OCI-LY7 (cell line): ENCODE measurements around the gene ATP12A. TPM values are rescaled to one million over a fixed set of nuclear protein-coding genes. Genes with fewer than 3 reads are reported as not detected.

Experiments used
- BruUV-seq: library from RNA; stranded (reverse); fragments of 400-500 nt; replicated peaks from 2 replicates; lab custom pipeline; 2021; lab: Mats Ljungman, UMichigan
- CTCF ChIA-PET: fragments of 300-600 bp; sonication (Branson Sonifier 250); formaldehyde crosslinking; loops from one replicate; lab custom pipeline; 2022; ENCODE audit warnings: antibody characterized with exemption; ENCODE audit not compliant: unreplicated experiment; lab: Charles Lee
- POLR2A ChIA-PET: fragments of 300-600 bp; sonication (Branson Sonifier 250); formaldehyde crosslinking; loops from one replicate; lab custom pipeline; 2022; ENCODE audit warnings: antibody characterized with exemption; lab: Charles Lee
- DNase-seq: peaks from one replicate; pipeline ENCODE4 v3.0.0-alpha.2; 2015; ENCODE audit warnings: low spot score
- H2AFZ ChIP-seq: fragments of 200-600 bp; sonication (generic), shearing (Covaris generic); 2 replicates; pipeline ENCODE4 v1.6.1; 2014; ENCODE audit warnings: mild to moderate bottlenecking, antibody characterized with exemption, low read length, moderate library complexity
- H3K27ac ChIP-seq: fragments of 200-600 bp; sonication (generic); 2 replicates; pipeline ENCODE4 v1.5.1; 2014; ENCODE audit warnings: mixed run types, low read depth, mild to moderate bottlenecking, moderate library complexity, low read length, inconsistent platforms; ENCODE audit not compliant: poor library complexity, severe bottlenecking
- H3K36me3 ChIP-seq: fragments of 200-600 bp; sonication (generic); 2 replicates; pipeline ENCODE4 v1.6.1; 2014; ENCODE audit warnings: mild to moderate bottlenecking, antibody characterized with exemption, low read length, moderate library complexity, mixed read lengths; ENCODE audit not compliant: insufficient read depth
- H3K4me1 ChIP-seq: fragments of 200-600 bp; sonication (generic); 2 replicates; pipeline ENCODE4 v1.5.1; 2014; ENCODE audit warnings: mild to moderate bottlenecking, low read length; ENCODE audit not compliant: insufficient read depth, poor library complexity, severe bottlenecking
- H3K4me2 ChIP-seq: fragments of 200-600 bp; sonication (generic); 2 replicates; pipeline ENCODE4 v1.6.1; 2014; ENCODE audit warnings: mild to moderate bottlenecking, low read length
- H3K4me3 ChIP-seq: fragments of 200-600 bp; sonication (generic); 2 replicates; pipeline ENCODE4 v1.5.1; 2014; ENCODE audit warnings: mild to moderate bottlenecking, low read depth, low read length; ENCODE audit not compliant: poor library complexity, severe bottlenecking
- H3K79me2 ChIP-seq: fragments of 200-600 bp; sonication (generic); 2 replicates; pipeline ENCODE4 v1.6.1; 2016; ENCODE audit warnings: low read depth, mild to moderate bottlenecking, low read length, moderate library complexity, mixed read lengths; ENCODE audit not compliant: insufficient read depth
- H3K9me2 ChIP-seq: fragments of 200-600 bp; sonication (generic); 2 replicates; pipeline ENCODE4 v1.6.1; 2016; ENCODE audit warnings: mild to moderate bottlenecking, low read length, mixed read lengths; ENCODE audit not compliant: insufficient read depth
- H3K9me3 ChIP-seq: fragments of 200-600 bp; sonication (generic); 2 replicates; pipeline ENCODE4 v1.6.1; 2014; ENCODE audit warnings: mild to moderate bottlenecking, mixed run types, low read length, mixed read lengths
- H4K20me1 ChIP-seq: fragments of 200-600 bp; sonication (generic); 2 replicates; pipeline ENCODE4 v1.6.1; 2014; ENCODE audit warnings: mild to moderate bottlenecking, antibody characterized with exemption, low read length, moderate library complexity, mixed read lengths; ENCODE audit not compliant: insufficient read depth
- EZH2phosphoT487 ChIP-seq: fragments of 200-600 bp; sonication (generic); IDR thresholded peaks from 2 replicates; pipeline ENCODE4 v1.6.1; 2018; ENCODE audit warnings: low read depth, borderline replicate concordance, mild to moderate bottlenecking, mixed run types, antibody characterized with exemption, low read length, moderate library complexity, mixed read lengths
- intact Hi-C: fragments of 100-400 bp; cut with micrococcal nuclease; formaldehyde crosslinking; loops from one replicate; pipeline ENCODE4 v1.10.0; 2022; ENCODE audit not compliant: unreplicated experiment
- total RNA-seq, 2 experiments: library from RNA; depleted of rRNA in 1 of 2; stranded (reverse); fragments of >200 nt in 1 of 2; shearing (Covaris generic) in 1 of 2; gene quantifications; 2 replicates each; pipeline ENCODE4 v1.2.3, GENCODE V29; 2014 to 2022
- TF ChIP-seq, protein P1 (sequence below): fragments of 200-600 bp; sonication (generic); conservative IDR thresholded peaks from 2 replicates; pipeline ENCODE4 v1.5.1; 2014; ENCODE audit warnings: mild to moderate bottlenecking, antibody characterized with exemption, low read length, moderate library complexity, mixed read lengths

The ATP12A gene
- total RNA-seq, 2 experiments from 2014 or later = not detected

GRCh38 chr13:24675806-24676570 lies 4.2 kb upstream of the ATP12A start:
- POLR2A ChIA-PET = interaction anchor here (0.7 kb wide), 1 partner anchor 64 kb away, joined by 3 read pairs; no protein-coding TSS in a partner anchor
- intact Hi-C loops = no loop called here
- H3K79me2 ChIP-seq = no peaks in the 10 kb centered on the region
- DNase-seq = no peak
- no peak overlapping the region for H2AFZ ChIP-seq
- H3K4me3 ChIP-seq = no peak overlapping the region
- H3K9me3 ChIP-seq = no peaks in the 10 kb centered on the region
- TF ChIP-seq, protein P1, sequence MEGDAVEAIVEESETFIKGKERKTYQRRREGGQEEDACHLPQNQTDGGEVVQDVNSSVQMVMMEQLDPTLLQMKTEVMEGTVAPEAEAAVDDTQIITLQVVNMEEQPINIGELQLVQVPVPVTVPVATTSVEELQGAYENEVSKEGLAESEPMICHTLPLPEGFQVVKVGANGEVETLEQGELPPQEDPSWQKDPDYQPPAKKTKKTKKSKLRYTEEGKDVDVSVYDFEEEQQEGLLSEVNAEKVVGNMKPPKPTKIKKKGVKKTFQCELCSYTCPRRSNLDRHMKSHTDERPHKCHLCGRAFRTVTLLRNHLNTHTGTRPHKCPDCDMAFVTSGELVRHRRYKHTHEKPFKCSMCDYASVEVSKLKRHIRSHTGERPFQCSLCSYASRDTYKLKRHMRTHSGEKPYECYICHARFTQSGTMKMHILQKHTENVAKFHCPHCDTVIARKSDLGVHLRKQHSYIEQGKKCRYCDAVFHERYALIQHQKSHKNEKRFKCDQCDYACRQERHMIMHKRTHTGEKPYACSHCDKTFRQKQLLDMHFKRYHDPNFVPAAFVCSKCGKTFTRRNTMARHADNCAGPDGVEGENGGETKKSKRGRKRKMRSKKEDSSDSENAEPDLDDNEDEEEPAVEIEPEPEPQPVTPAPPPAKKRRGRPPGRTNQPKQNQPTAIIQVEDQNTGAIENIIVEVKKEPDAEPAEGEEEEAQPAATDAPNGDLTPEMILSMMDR = no peak
- TF ChIP-seq EZH2phosphoT487 = no peak
- no peaks in the 10 kb centered on the region for H3K9me2 ChIP-seq
- CTCF ChIA-PET = interaction anchor here (0.6 kb wide), 2 partner anchors 41 to 538 kb away, joined by 3 to 6 read pairs; no protein-coding TSS in a partner anchor
- no peak overlapping the region for H3K27ac ChIP-seq
- no peaks in the 10 kb centered on the region for H4K20me1 ChIP-seq
- H3K4me2 ChIP-seq = no peak overlapping the region
- no TSS peak for BruUV-seq
- peaks cover 20% of the 10 kb centered on the region for H3K4me1 ChIP-seq
- no peaks in the 10 kb centered on the region for H3K36me3 ChIP-seq

- POLR2A ChIA-PET = interaction anchor here (0.7 kb wide), 2 partner anchors 33 to 46 kb away, joined by 3 read pairs; no protein-coding TSS in a partner anchor
- no TSS peak for BruUV-seq
- peaks cover 12% of the 10 kb centered on the region for H3K4me1 ChIP-seq
Measured at GRCh38 chr13:24678151-24678550, 2.1 kb upstream of the ATP12A start.

More at GRCh38 chr13:24678151-24678550, 2.1 kb upstream of the ATP12A start:
- TF ChIP-seq EZH2phosphoT487 = no peak
- TF ChIP-seq, protein P1 = no peak
- Histone ChIP-seq H3K4me3 (no peak overlapping the region), H3K36me3 (no peaks in the 10 kb centered on the region), H2AFZ (no peak overlapping the region), H3K9me3 (no peaks in the 10 kb centered on the region), H3K79me2 (no peaks in the 10 kb centered on the region), H3K27ac (no peak overlapping the region), H3K9me2 (no peaks in the 10 kb centered on the region), H3K4me2 (no peak overlapping the region), H4K20me1 (no peaks in the 10 kb centered on the region)
- CTCF ChIA-PET = no interaction called here
- DNase-seq = no peak
- intact Hi-C loops = no loop called here
